GM13977 (cell line): ENCODE measurements around the gene EFEMP2.

ENCODE experiments used
- DNase-seq: peaks from one replicate; pipeline ENCODE4 v3.0.0; 2012; ENCODE audit warnings: low spot score
- CTCF ChIP-seq: IDR thresholded peaks from 2 replicates; pipeline ENCODE4 v1.5.1; 2012; ENCODE audit warnings: mild to moderate bottlenecking, control low read depth; ENCODE audit not compliant: insufficient read depth; ENCODE audit errors: extremely low read depth, missing control alignments
- in situ Hi-C: fragments of 300-500 bp; cut with MboI; formaldehyde crosslinking; loops from one replicate; pipeline ENCODE4 v1.12.0; 2022; ENCODE audit warnings: low sequenced_read_pairs, low pct_unique_long_range_greater_than_20kb, mixed read lengths, inconsistent platforms; ENCODE audit not compliant: unreplicated experiment

Gene EFEMP2

GRCh38 chr11:65890324-65891218 lies 18.0 kb upstream of the EFEMP2 start, which contains the start of gene CCDC85B:
Gene CCDC85B, plus strand, starts transcription at chr11:65890673. Its CDS starts 111 bp downstream, at chr11:65890784.
- no peak for TF ChIP-seq CTCF
- peak; percentile 98 for DNase-seq
- in situ Hi-C loops: no loop called here

GRCh38 chr11:65888163-65888814 lies 15.7 kb upstream of the EFEMP2 start, which contains the start of gene FIBP:
Gene FIBP, minus strand, starts transcription at chr11:65888471. Its CDS starts 53 bp downstream, at chr11:65888418.
- peak; percentile 77 for TF ChIP-seq CTCF
- in situ Hi-C loops: no loop called here
- peak; percentile 97 for DNase-seq

GRCh38 chr11:65887723-65888162 lies 15.1 kb upstream of the EFEMP2 start:
- no peak for DNase-seq

GRCh38 chr11:65886826-65887722 lies 14.5 kb upstream of the EFEMP2 start:
- in situ Hi-C loops: no loop called here
- no peak for DNase-seq
- no peak for TF ChIP-seq CTCF

More at GRCh38 chr11:65887723-65888162, 15.1 kb upstream of the EFEMP2 start:
- in situ Hi-C loops: no loop called here
- TF ChIP-seq CTCF: no peak

GRCh38 chr11:65885808-65886536 lies 13.4 kb upstream of the EFEMP2 start:
- DNase-seq: no peak

More at GRCh38 chr11:65885808-65886536, 13.4 kb upstream of the EFEMP2 start:
- no peak for TF ChIP-seq CTCF
- in situ Hi-C loops: no loop called here
